GM12878 (cell line): Measurements from ENCODE around the gene TSEN34. TPM values are rescaled to one million over a fixed set of nuclear protein-coding genes. Genes with fewer than 3 reads are reported as not detected.

ENCODE experiments used
- BHLHE40 ChIP-seq, 2 experiments: fragments of 450-650 bp in 1 of 2; IDR thresholded peaks; 2 replicates each; pipeline ENCODE4 v1.6.1; 2011 to 2017; ENCODE audit warnings: low read depth in 2 of 2, borderline replicate concordance in 1 of 2, improper control_type of control experiment in 1 of 2, low read length in 1 of 2, mild to moderate bottlenecking in 1 of 2
- GABPA ChIP-seq: IDR thresholded peaks from 2 replicates; pipeline ENCODE4 v1.6.1; 2014; ENCODE audit warnings: antibody characterized with exemption, low read depth, mild to moderate bottlenecking, inconsistent platforms
- GATAD2B ChIP-seq: fragments of 450-650 bp; conservative IDR thresholded peaks from 2 replicates; pipeline ENCODE4 v1.6.1; 2017; ENCODE audit warnings: low read depth, mild to moderate bottlenecking, moderate library complexity
- IRF3 ChIP-seq: fragments of 450-650 bp; IDR thresholded peaks from 2 replicates; pipeline ENCODE4 v1.6.1; 2014; ENCODE audit warnings: mild to moderate bottlenecking
- KAT2A ChIP-seq: conservative IDR thresholded peaks from 2 replicates; pipeline ENCODE4 v1.6.1; 2011; ENCODE audit warnings: low read depth, low read length; ENCODE audit not compliant: control insufficient read depth
- MAX ChIP-seq: IDR thresholded peaks from 2 replicates; pipeline ENCODE4 v1.6.1; 2012; ENCODE audit warnings: low read depth, low read length, improper control_type of control experiment
- MEF2B ChIP-seq: fragments of 450-650 bp; IDR thresholded peaks from 2 replicates; pipeline ENCODE4 v1.6.1; 2018; ENCODE audit warnings: mild to moderate bottlenecking, moderate library complexity; ENCODE audit not compliant: partially characterized antibody, poor library complexity, severe bottlenecking
- MTA3 ChIP-seq: IDR thresholded peaks from 2 replicates; pipeline ENCODE4 v1.6.1; 2012; ENCODE audit warnings: low read length, inconsistent platforms, borderline replicate concordance
- NFYA ChIP-seq: IDR thresholded peaks from 2 replicates; pipeline ENCODE4 v1.6.1; 2011; ENCODE audit warnings: low read depth, mild to moderate bottlenecking, low read length, improper control_type of control experiment, borderline replicate concordance
- PKNOX1 ChIP-seq: fragments of 450-650 bp; IDR thresholded peaks from 2 replicates; pipeline ENCODE4 v1.6.1; 2016; ENCODE audit warnings: mild to moderate bottlenecking
- RELB ChIP-seq: fragments of 450-650 bp; IDR thresholded peaks from 2 replicates; pipeline ENCODE4 v1.6.1; 2017; ENCODE audit warnings: low read depth, mild to moderate bottlenecking, moderate library complexity
- SMARCA5 ChIP-seq: fragments of 450-650 bp; IDR thresholded peaks from 2 replicates; pipeline ENCODE4 v1.6.1; 2017; ENCODE audit warnings: mild to moderate bottlenecking
- TBL1XR1 ChIP-seq: IDR thresholded peaks from 2 replicates; pipeline ENCODE4 v1.6.1; 2012; ENCODE audit warnings: low read depth, low read length, improper control_type of control experiment
- YY1 ChIP-seq: IDR thresholded peaks from 2 replicates; pipeline ENCODE4 v1.6.1; 2011; ENCODE audit warnings: low read depth, mild to moderate bottlenecking, low read length
- ZBTB4 ChIP-seq: fragments of 450-650 bp; formaldehyde crosslinking; IDR thresholded peaks from 2 replicates; pipeline ENCODE4 v1.4.0; 2022; ENCODE audit warnings: mild to moderate bottlenecking, moderate library complexity
- ZNF207 ChIP-seq: fragments of 450-650 bp; IDR thresholded peaks from 2 replicates; pipeline ENCODE4 v1.6.1; 2014; ENCODE audit warnings: antibody characterized with exemption, mild to moderate bottlenecking, borderline replicate concordance
- ZNF687 ChIP-seq: fragments of 450-650 bp; IDR thresholded peaks from 2 replicates; pipeline ENCODE4 v1.6.1; 2017; ENCODE audit warnings: mild to moderate bottlenecking, moderate library complexity
- polyA plus RNA-seq, 11 experiments: library from polyadenylated mRNA; depleted of rRNA in 4 of 11; unstranded in 6 of 11; stranded (reverse) in 5 of 11; fragments of >200 nt; fragmentation: Nextera tagmentation in 4 of 11; fragmentation: Illumina TruSeq in 1 of 11; extraction: Ambion mirVana in 4 of 11; extraction: Trizol in 1 of 11; gene quantifications; 1 replicate in 1 of 11; 2 replicates in 10 of 11; pipeline versions ENCODE4 v1.2.1 to v1.2.3, GENCODE V29; 2011 to 2016; ENCODE audit warnings: inconsistent platforms in 2 of 11, missing spikeins in 2 of 11, low read depth in 1 of 11
- total RNA-seq, 4 experiments: library from RNA; depleted of rRNA in 3 of 4; stranded (reverse); fragments of >200 nt in 3 of 4; fragmentation: Illumina TruSeq in 1 of 4; extraction: Trizol in 1 of 4; gene quantifications; 2 replicates each; pipeline versions ENCODE4 v1.2.1 to v1.2.3, GENCODE V29; 2013 to 2021

The TSEN34 gene
- total and polyA plus RNA-seq, 10 of the 15 experiments (the other 5 are each of a cell fraction or from before 2014, with no cell fraction given) = 1.0 to 35.9 (median 16.8) TPM

- TF ChIP-seq RELB (peak; percentile 25; the same call in 1 of the 2 replicates), ZBTB4 (CRISPR knock-in tag) (no peak), GABPA (no peak), PKNOX1 (peak; percentile 85), ZNF687 (no peak), GATAD2B (no peak), MEF2B (no peak), IRF3 (no peak), YY1 (peak; percentile 43; the same call in 1 of the 2 replicates), BHLHE40 (IDR thresholded peaks at IDR 0.05; ENCODE audit: borderline replicate concordance in 1 of 2, low read depth in 2 of 2, low read length in 1 of 2) (0 out of 4 replicates have a peak, but pooled peaks of 1 of the 2 experiments have one; percentile 39), KAT2A (no peak), TBL1XR1 (no peak), NFYA (no peak), MAX (peak; percentile 64), SMARCA5 (peak; percentile 44; the same call in 1 of the 2 replicates), ZNF207 (peak; percentile 84; the same call in 1 of the 2 replicates), MTA3 (no peak)
These were observed 1.2 kb upstream of the TSEN34 start (continued) for GRCh38 chr19:54189735-54190502.
